Measurements from ENCODE around the gene HIPK1.

HIPK1 gene

GRCh38 chr1:113913887-113914664, 15.0 kb upstream of the HIPK1 start:
- no peak for DNase-seq

- DNase-seq, result no peak
Observed at GRCh38 chr1:113916974-113917373, 12.2 kb upstream of the HIPK1 start.

- DNase-seq, result no peak
Observed at GRCh38 chr1:113917400-113918082, 11.6 kb upstream of the HIPK1 start.

GRCh38 chr1:113918243-113918642, 10.9 kb upstream of the HIPK1 start:
- DNase-seq, result no peak

- DNase-seq, result no peak
Observed at GRCh38 chr1:113922957-113923356, 6.2 kb upstream of the HIPK1 start.

- DNase-seq, result no peak
Observed at GRCh38 chr1:113924473-113924872, 4.7 kb upstream of the HIPK1 start.

- DNase-seq, result no peak
Observed at GRCh38 chr1:113928187-113928930, 765 bp upstream of the HIPK1 start.

- DNase-seq, result no peak
Observed at GRCh38 chr1:113929750-113930498, 800 bp downstream of the HIPK1 start.

GRCh38 chr1:113930499-113931161, 1.5 kb downstream of the HIPK1 start:
- DNase-seq, result no peak

GRCh38 chr1:113931451-113931851, 2.3 kb downstream of the HIPK1 start:
- no peak for DNase-seq

GRCh38 chr1:113934006-113934405, 4.9 kb downstream of the HIPK1 start:
- DNase-seq, result no peak

- no peak for DNase-seq
Observed at GRCh38 chr1:113934511-113935055, 5.5 kb downstream of the HIPK1 start.

- no peak for DNase-seq
Observed at GRCh38 chr1:113935176-113935575, 6.1 kb downstream of the HIPK1 start.

GRCh38 chr1:113935970-113936369, 6.8 kb downstream of the HIPK1 start:
- no peak for DNase-seq

- DNase-seq, result no peak
Observed at GRCh38 chr1:113937146-113937545, 8.0 kb downstream of the HIPK1 start.

GRCh38 chr1:113938192-113938591, 9.1 kb downstream of the HIPK1 start:
- no peak for DNase-seq

GRCh38 chr1:113940365-113941244, 11.5 kb downstream of the HIPK1 start:
- no peak for DNase-seq

GRCh38 chr1:113941245-113941559, 12.1 kb downstream of the HIPK1 start:
- DNase-seq, result no peak

GRCh38 chr1:113942527-113942926, 13.4 kb downstream of the HIPK1 start:
- DNase-seq, result no peak

GRCh38 chr1:113943028-113943811, 14.1 kb downstream of the HIPK1 start:
- no peak for DNase-seq

All from COR-L47 (cell line).